ENCODE measurements around the gene SLC9C2. TPM values are rescaled to one million over a fixed set of nuclear protein-coding genes. Genes with fewer than 3 reads are reported as not detected.

SLC9C2 gene
- total RNA-seq, 2 donors from 2014 or later: not detected

GRCh38 chr1:173481195-173481772 lies 121.6 kb downstream of the SLC9C2 start:
- Histone ChIP-seq H3K9me3 (no peaks in the 10 kb centered on the region), H3K4me1 (peaks cover 22% of the 10 kb centered on the region), H3K27me3 (no peaks in the 10 kb centered on the region), H3K4me3 (no peak overlapping the region), H3K36me3 (replicated peaks in 1 of 2; ENCODE audit: insufficient read depth in 1 of 2, low read depth in 2 of 2) (peaks cover 13 to 42% of the 10 kb centered on the region in 2 donors), H3K27ac (no peak overlapping the region)
- ATAC-seq: no peak
- no peak for TF ChIP-seq CTCF (IDR thresholded peaks at IDR 0.05)
- no peak for TF ChIP-seq POLR2A (IDR thresholded peaks at IDR 0.05)
- DNase-seq: no peak
- intact Hi-C loops (cut with DNase I): no loop called here
- WGBS, 2 donors: 60 to 70% methylated on average over 1 of the region's 1 CpG

- Histone ChIP-seq H3K9me3 (no peaks in the 10 kb centered on the region), H3K4me3 (no peak overlapping the region), H3K4me1 (peaks cover 29% of the 10 kb centered on the region), H3K36me3 (replicated peaks in 1 of 2; ENCODE audit: insufficient read depth in 1 of 2, low read depth in 2 of 2) (peaks cover 0 to 27% of the 10 kb centered on the region in 2 donors), H3K27me3 (no peaks in the 10 kb centered on the region), H3K27ac (no peak overlapping the region)
- 58 to 69% methylated on average over 4 of the region's 4 CpGs for WGBS, 2 donors
- DNase-seq (no peak), ATAC-seq (no peak)
- intact Hi-C loops (cut with DNase I): no loop called here
- TF ChIP-seq POLR2A (IDR thresholded peaks at IDR 0.05): no peak
- no peak for TF ChIP-seq CTCF (IDR thresholded peaks at IDR 0.05)
Observed at GRCh38 chr1:173479649-173480048, 123.2 kb downstream of the SLC9C2 start.

DNA sequence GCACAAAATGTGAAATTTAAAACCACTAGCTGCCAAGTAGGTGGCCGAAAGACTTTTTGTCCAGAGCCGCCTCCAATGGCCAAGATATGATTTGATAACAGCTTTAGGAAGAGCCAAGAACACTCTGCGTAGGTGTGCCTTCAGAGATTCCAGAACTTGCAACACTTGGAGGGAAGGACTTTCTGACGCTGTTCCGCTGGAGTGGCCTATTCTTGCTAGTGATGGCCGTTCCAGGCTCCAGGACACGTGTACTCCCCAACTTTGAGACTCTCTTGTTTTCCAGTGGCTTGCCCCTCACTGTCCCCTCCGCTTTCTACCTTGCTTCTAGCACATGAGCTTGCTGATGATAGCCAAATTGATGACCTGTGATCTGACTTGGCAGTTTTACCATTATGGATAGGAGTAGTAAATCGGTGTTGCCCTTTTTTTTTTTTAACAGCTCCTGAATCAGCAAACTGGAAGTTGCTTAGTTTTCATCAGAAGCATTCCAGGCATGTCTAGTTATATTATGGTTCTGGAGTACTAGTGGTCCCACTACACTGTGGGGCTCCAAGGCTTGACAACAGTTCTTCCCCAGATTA lies 124.7 kb downstream of the SLC9C2 start:
- DNase-seq (peak; percentile 59 to 82 (median 62)), ATAC-seq (peak; percentile 39)
- intact Hi-C loops (cut with DNase I): no loop called here
- WGBS, 2 donors: 1 to 3% methylated on average over 9 of the region's 9 CpGs
- peaks cover 0 to 17% of the 10 kb centered on the region in 2 donors for H3K36me3 ChIP-seq (replicated peaks in 1 of 2; ENCODE audit: insufficient read depth in 1 of 2, low read depth in 2 of 2)
- peaks cover 43% of the 10 kb centered on the region for H3K4me1 ChIP-seq
- no peak for TF ChIP-seq POLR2A (IDR thresholded peaks at IDR 0.05)
- no peak for TF ChIP-seq CTCF (IDR thresholded peaks at IDR 0.05)
- H3K9me3 ChIP-seq: no peaks in the 10 kb centered on the region
- H3K27ac ChIP-seq: peak overlapping the region; percentile 89 to 99 (median 98)
- peak overlapping the region; percentile 63 to 68 for H3K4me3 ChIP-seq
- no peaks in the 10 kb centered on the region for H3K27me3 ChIP-seq

DNA sequence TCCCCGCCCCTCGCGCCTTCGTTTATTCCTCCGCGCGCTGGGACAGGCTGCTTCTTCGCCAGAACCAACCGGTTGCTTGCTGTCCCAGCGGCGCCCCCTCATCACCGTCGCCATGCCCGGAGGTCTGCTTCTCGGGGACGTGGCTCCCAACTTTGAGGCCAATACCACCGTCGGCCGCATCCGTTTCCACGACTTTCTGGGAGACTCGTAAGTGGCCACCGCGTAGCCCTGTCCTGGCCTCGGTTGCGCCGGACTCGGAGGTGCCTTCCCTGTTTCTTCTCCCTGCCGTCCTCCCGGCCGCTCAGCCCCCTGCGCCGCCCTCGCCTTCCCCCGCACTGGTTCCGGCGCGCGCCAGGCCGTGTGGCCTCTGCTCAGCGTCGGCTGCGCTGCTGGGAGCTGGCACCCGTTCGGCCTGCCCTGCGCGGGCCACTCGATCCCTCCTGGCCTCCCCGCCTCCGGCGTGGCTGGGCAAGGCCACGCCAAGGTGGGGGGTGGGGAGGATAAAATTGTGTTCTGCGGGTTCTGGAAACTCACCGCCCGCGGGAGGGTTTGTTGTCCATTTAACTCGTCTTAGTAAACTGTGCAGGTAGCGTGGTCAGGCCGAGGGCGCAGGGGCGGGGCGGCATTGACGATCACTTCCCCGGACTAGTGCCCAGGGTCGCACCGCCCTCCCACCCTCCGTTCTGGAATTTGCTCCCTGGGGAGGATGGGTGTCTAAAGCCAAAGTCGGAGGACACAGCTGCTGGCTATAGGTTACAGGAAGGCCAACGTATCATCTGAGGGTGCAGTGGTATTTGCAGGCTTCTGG lies 125.4 kb downstream of the SLC9C2 start, which contains the start of gene PRDX6:
Gene PRDX6 (plus strand): TSS at position 50 of the 808 bp plus-strand sequence. CDS start 63 bp downstream, at position 113.
- intact Hi-C loops (cut with DNase I): no loop called here
- no peaks in the 10 kb centered on the region for H3K9me3 ChIP-seq
- TF ChIP-seq POLR2A (IDR thresholded peaks at IDR 0.05) (peak; percentile 39 to 87 (median 83)), CTCF (IDR thresholded peaks at IDR 0.05) (peak in 2 of 7 experiments; percentile 7 to 8)
- whole genome bisulfite sequencing, 2 donors: 0% methylated on average over 13 to 59 of the region's 69 CpGs
- H3K36me3 ChIP-seq (replicated peaks in 1 of 2; ENCODE audit: insufficient read depth in 1 of 2, low read depth in 2 of 2): peaks cover 0 to 10% of the 10 kb centered on the region in 2 donors
- peak within 1 kb of the TSS; percentile 63 to 68 for H3K4me3 ChIP-seq
- DNase-seq: peak; percentile 60 to 69 (median 66)
- H3K27me3 ChIP-seq: no peaks in the 10 kb centered on the region
- peak; percentile 58 for ATAC-seq
- H3K4me1 ChIP-seq: peaks cover 44% of the 10 kb centered on the region
- H3K27ac ChIP-seq: peak within 1 kb of the TSS; percentile 92 to 99 (median 98)
